Lower lobe of right lung (tissue), 2 donors: ENCODE data around the gene MAP7. TPM values are rescaled to one million over a fixed set of nuclear protein-coding genes. Genes with fewer than 3 reads are reported as not detected.

Experiments used
- ATAC-seq, 2 donors: fragments of 200-7000 bp; cut with Tn5 transposase; one replicate each; pipeline ENCODE4 v1.9.1; 2020 to 2022; ENCODE audit warnings: mild to moderate bottlenecking in 2 of 2, moderate library complexity in 2 of 2
- DNase-seq: peaks from one replicate; pipeline ENCODE4 v3.0.0-alpha.2; 2020
- H3K27ac ChIP-seq: fragments of 200-600 bp; one replicate; pipeline ENCODE4 v1.8.0; 2022
- H3K27me3 ChIP-seq: fragments of 200-600 bp; one replicate; pipeline ENCODE4 v1.8.0; 2022; ENCODE audit warnings: low read depth
- H3K36me3 ChIP-seq: fragments of 200-600 bp; one replicate; pipeline ENCODE4 v1.8.0; 2022; ENCODE audit warnings: mild to moderate bottlenecking
- H3K4me1 ChIP-seq: fragments of 200-600 bp; one replicate; pipeline ENCODE4 v1.8.0; 2022
- H3K4me3 ChIP-seq: fragments of 200-600 bp; one replicate; pipeline ENCODE4 v1.8.0; 2022; ENCODE audit warnings: mild to moderate bottlenecking
- H3K9me3 ChIP-seq: fragments of 200-600 bp; one replicate; pipeline ENCODE4 v1.8.0; 2022
- CTCF ChIP-seq: fragments of 200-600 bp; IDR thresholded peaks from one replicate; pipeline ENCODE4 v1.8.0; 2022; ENCODE audit warnings: antibody characterized with exemption, mild to moderate bottlenecking
- intact Hi-C: fragments of 100-400 bp; cut with DNase I; formaldehyde crosslinking; loops from one replicate; pipeline ENCODE4 v1.11.0; 2022
- total RNA-seq: library from RNA; stranded (reverse); fragmentation: NEBNext Ultra II Directional; extraction: Animal tissue kit (Norgen Biotek cat#: 25700); gene quantifications from one replicate; pipeline ENCODE4 v1.2.1, GENCODE V29; 2021
- donor health status: DM: no; HTN: yes; CAD: no; lungs with severe emphysema.

Gene MAP7
- total RNA-seq, 1 donor from 2014 or later = 18.3 TPM

- Histone ChIP-seq H3K27me3 (no peaks in the 10 kb centered on the region), H3K9me3 (no peaks in the 10 kb centered on the region), H3K36me3 (peaks cover 86% of the 10 kb centered on the region), H3K27ac (no peak overlapping the region), H3K4me1 (no peaks in the 10 kb centered on the region), H3K4me3 (no peak overlapping the region)
- intact Hi-C loops = no loop called here
- DNase-seq (no peak), ATAC-seq (no peak)
- TF ChIP-seq CTCF = no peak
Observed at GRCh38 chr6:136563386-136564152, 13.3 kb upstream of the MAP7 start.

- no peak for TF ChIP-seq CTCF
Observed at GRCh38 chr6:136562211-136562610, 12.0 kb upstream of the MAP7 start.

GRCh38 chr6:136553166-136553787 is 3.1 kb upstream of the MAP7 start:
- H3K4me3 ChIP-seq = no peak overlapping the region

More at GRCh38 chr6:136562211-136562610, 12.0 kb upstream of the MAP7 start:
- intact Hi-C loops = no loop called here
- H3K4me3 ChIP-seq = no peak overlapping the region
- H3K9me3 ChIP-seq = no peaks in the 10 kb centered on the region
- ATAC-seq (no peak), DNase-seq (no peak)
- peaks cover 94% of the 10 kb centered on the region for H3K36me3 ChIP-seq
- no peaks in the 10 kb centered on the region for H3K4me1 ChIP-seq
- no peak overlapping the region for H3K27ac ChIP-seq
- no peaks in the 10 kb centered on the region for H3K27me3 ChIP-seq

GRCh38 chr6:136552054-136552453 is 1.8 kb upstream of the MAP7 start:
- Histone ChIP-seq H3K4me3 (no peak overlapping the region), H3K9me3 (no peaks in the 10 kb centered on the region), H3K4me1 (peaks cover 20% of the 10 kb centered on the region), H3K27ac (no peak overlapping the region), H3K36me3 (peaks cover 11% of the 10 kb centered on the region), H3K27me3 (peaks cover 13% of the 10 kb centered on the region)
- DNase-seq (no peak), ATAC-seq (no peak)
- TF ChIP-seq CTCF = no peak
- intact Hi-C loops = no loop called here

More at GRCh38 chr6:136553166-136553787, 3.1 kb upstream of the MAP7 start:
- intact Hi-C loops = no loop called here
- Histone ChIP-seq H3K9me3 (no peaks in the 10 kb centered on the region), H3K27me3 (peaks cover 13% of the 10 kb centered on the region), H3K27ac (no peak overlapping the region), H3K36me3 (peaks cover 23% of the 10 kb centered on the region), H3K4me1 (peaks cover 20% of the 10 kb centered on the region)
- TF ChIP-seq CTCF = no peak
- no peak for DNase-seq
- no peak for ATAC-seq

GRCh38 chr6:136551103-136551502 is 881 bp upstream of the MAP7 start:
- no peak for DNase-seq
- H3K27ac ChIP-seq = no peak overlapping the region
- H3K9me3 ChIP-seq = no peaks in the 10 kb centered on the region
- peaks cover 6% of the 10 kb centered on the region for H3K36me3 ChIP-seq
- H3K4me3 ChIP-seq = peak overlapping the region; percentile 68
- no peak for TF ChIP-seq CTCF
- peaks cover 20% of the 10 kb centered on the region for H3K4me1 ChIP-seq
- ATAC-seq = no peak
- H3K27me3 ChIP-seq = peaks cover 13% of the 10 kb centered on the region
- intact Hi-C loops = no loop called here
